ENCODE measurements around the gene CRTC3.

DNA sequence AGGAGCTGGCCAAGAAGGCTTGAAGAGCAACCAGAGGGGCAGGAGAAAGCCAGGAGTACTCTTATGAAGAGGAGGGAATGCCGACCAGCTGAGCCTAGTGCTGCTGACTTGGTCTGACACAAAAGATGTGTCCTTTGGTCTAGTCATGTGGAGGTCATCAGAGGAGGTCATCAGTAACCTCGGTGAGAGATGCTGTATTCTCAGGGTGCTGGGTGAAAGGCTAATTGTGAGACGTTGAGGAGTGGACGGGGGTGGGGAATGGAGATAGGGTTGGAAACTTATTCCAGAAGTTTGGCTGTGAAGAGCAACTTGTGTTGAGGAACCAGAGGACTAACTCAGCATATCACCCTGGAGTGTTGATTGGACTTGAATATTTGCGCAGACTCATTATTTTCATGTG, 5.5 kb downstream of the CRTC3 start:
- TF ChIP-seq, protein P1, sequence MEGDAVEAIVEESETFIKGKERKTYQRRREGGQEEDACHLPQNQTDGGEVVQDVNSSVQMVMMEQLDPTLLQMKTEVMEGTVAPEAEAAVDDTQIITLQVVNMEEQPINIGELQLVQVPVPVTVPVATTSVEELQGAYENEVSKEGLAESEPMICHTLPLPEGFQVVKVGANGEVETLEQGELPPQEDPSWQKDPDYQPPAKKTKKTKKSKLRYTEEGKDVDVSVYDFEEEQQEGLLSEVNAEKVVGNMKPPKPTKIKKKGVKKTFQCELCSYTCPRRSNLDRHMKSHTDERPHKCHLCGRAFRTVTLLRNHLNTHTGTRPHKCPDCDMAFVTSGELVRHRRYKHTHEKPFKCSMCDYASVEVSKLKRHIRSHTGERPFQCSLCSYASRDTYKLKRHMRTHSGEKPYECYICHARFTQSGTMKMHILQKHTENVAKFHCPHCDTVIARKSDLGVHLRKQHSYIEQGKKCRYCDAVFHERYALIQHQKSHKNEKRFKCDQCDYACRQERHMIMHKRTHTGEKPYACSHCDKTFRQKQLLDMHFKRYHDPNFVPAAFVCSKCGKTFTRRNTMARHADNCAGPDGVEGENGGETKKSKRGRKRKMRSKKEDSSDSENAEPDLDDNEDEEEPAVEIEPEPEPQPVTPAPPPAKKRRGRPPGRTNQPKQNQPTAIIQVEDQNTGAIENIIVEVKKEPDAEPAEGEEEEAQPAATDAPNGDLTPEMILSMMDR (IDR thresholded peaks at IDR 0.05), result no peak
- TF ChIP-seq POLR2A (IDR thresholded peaks at IDR 0.05), result no peak

All from Peyer's patch (tissue), 4 donors.